NCI-H82 treated with DMSO at 0.1 percent for 48 hours (cell line): ENCODE data around the gene LILRB1.
"Not testable (repeated sequence)": the region's sequence is repeated elsewhere in the genome, so short reads cannot be mapped to it uniquely, and the experiment has no call there.

Experiments
- DNase-seq: peaks from one replicate; lab custom pipeline; 2025; ENCODE audit not compliant: unreplicated experiment; lab: John Stamatoyannopoulos, UW

Gene LILRB1

DNA sequence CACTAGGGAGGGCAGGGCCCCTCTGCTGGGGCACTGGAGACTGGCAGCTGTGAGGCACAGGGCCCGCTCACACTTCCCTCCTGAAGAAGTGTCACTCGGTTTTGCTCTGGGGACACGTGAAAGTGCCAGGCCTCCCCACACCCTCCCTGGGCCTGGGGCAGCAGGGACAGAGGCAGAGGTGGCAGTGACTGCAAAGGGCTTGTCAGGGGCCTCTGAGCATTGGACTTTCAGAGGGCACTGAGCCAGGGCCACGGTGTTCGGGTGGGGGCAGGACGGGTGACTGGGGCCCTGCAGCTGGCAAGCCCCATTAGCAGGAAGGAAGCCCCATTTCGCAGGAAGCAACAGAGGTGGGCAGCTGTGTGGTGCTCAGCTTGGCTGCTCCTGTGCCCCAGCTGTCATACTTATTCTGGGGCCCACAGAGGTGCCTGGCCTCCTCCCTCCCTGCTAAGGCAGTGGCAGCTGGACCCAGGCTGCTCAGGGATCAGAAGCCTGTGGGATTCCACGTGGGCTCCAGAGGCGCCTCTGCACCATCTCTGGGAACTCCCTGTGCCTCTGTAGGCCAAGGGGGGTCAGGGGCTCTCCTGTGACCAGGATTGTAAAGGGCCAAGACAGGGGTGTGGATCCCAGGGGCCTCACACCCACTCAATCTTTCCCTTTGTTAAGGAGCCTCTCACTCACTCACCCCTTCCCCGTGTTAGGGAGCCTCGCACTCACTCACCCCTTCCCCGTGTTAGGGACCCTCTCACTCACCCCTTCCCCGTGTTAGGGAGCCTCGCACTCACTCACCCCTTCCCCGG lies 5.2 kb upstream of the LILRB1 start:
- DNase-seq, result not testable (repeated sequence)

DNA sequence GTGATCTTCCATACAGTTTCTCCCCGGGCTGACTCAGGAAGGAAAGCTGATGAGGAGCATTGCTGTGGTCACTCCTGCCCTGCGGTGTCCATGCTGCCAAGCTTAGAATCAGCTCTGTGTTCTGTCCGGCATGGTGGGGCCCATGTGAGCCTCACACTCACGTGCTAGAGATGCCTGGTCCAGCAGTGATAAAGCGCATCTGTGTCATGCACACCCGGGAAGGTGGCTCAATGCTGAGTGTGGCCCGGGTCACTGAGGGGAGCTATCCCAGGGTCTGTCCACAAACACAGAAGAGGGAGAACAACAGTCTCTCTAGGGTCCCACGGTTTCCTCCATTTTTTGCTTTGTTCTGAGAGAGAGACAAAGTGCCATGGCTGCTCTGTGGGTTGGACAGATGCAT lies 3.5 kb upstream of the LILRB1 start:
- DNase-seq, result no peak

DNA sequence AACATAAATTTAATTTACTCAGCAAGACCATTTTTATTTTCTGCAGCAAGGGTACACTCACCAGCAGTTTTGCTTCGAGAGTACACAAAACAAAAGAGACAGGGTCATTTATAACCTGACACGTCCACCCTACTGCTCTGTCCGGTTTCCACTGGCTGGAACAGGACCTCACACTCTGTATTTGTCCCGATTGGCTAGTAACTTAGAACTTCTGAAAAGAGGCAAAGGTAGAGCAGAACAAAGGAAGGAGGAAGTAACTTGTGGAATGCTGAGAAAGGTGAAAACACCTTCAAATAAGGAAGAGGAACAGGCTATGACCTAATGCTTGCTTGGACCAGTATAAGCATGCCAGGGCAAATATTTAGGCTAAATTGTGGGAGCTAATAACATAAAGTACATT lies 2.4 kb upstream of the LILRB1 start:
- not testable (repeated sequence) for DNase-seq

- DNase-seq, result no peak
Observed at GRCh38 chr19:54630782-54631181, 498 bp downstream of the LILRB1 start.

- not testable (repeated sequence) for DNase-seq
Observed at GRCh38 chr19:54631489-54632337, 1.4 kb downstream of the LILRB1 start.

GRCh38 chr19:54632517-54632916 lies 2.2 kb downstream of the LILRB1 start:
- not testable (repeated sequence) for DNase-seq

GRCh38 chr19:54633401-54633800 lies 3.1 kb downstream of the LILRB1 start:
- no peak for DNase-seq

GRCh38 chr19:54636081-54636480 lies 5.8 kb downstream of the LILRB1 start:
- DNase-seq, result not testable (repeated sequence)

DNA sequence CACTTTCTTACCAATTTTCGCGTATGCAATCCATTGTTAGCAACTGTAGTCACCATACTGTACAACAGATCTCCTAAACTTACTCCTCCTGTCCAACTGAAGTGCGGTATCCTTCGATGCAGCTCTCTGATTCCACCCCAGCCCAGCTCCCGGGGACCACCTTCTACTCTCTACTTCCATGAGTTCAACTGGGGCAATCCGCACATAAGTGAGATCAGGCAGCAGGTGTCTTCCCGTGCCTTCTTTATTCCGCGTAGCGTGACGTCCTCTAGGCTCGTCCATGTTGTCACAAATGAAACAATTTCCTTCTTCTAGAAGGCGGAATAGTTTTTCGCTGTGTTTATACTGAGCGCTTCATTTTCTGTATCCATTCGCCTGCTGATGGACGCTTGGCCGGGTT lies 8.4 kb downstream of the LILRB1 start:
- no peak for DNase-seq

- DNase-seq, result not testable (repeated sequence)
Observed at GRCh38 chr19:54642953-54643352, 12.7 kb downstream of the LILRB1 start.

DNA sequence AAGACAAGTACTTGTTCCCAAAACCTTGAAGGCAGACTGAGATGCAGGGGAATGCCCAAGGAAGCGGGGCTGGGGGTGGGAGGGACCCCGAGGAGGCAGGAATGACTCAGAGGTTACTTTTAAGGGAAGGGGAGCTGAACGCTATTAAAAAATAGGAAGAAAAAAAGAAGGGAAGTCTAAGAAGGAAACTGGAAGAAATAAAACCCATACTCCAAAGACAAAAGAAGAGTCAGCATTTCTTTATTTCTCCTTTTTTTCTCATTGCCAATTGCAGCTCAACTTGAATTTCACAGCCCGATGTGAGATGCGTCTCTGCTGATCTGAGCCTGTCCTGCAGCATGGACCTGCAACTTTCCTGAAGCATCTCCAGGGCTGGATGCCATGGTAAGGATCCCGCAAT lies 13.3 kb downstream of the LILRB1 start:
- DNase-seq, result not testable (repeated sequence)

GRCh38 chr19:54644056-54644455 lies 13.8 kb downstream of the LILRB1 start:
- DNase-seq, result no peak

DNA sequence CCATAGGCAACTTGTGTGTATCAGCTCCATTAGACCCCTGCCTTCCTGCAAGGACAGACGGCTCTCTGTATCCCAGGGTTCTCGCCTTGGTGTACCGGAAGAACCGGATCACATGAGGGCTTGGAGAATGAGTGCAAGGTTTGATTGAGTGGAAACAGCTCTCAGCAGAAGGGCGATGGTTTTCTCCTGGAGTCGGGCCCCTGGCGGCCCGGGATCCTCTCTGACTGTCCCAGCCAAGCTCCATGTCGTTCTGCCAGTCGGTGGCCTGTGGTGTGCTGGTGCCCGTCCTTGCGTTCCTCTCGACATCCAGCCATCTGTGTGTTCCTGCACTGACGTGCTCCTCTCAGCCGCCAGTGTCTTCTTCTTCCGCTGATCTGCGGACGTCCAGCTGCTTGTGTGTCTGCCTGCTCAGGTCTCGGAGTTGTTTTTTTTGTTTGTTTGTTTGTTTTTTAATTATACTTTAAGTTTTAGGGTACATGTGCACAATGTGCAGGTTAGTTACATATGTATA lies 16.1 kb downstream of the LILRB1 start:
- DNase-seq, result no peak

DNA sequence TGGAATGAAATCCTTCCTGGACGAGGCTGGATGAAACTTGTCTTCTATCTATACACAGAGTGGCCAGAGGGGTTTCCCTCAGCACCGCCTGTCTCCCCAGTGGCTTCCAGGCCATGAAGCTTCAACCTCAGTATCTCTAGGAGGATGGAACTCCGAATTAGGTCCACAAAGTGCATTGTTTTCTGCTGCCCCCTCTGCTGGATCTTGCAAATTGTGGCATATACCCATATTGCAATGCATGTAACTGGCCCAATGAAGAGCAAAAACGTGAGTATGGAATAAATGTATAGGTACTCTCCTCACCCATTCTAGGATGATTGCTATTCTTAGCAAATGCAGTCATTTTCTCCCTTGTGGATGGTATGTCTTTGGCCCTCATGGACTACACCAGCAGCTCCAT lies 17.8 kb downstream of the LILRB1 start:
- no peak for DNase-seq

DNA sequence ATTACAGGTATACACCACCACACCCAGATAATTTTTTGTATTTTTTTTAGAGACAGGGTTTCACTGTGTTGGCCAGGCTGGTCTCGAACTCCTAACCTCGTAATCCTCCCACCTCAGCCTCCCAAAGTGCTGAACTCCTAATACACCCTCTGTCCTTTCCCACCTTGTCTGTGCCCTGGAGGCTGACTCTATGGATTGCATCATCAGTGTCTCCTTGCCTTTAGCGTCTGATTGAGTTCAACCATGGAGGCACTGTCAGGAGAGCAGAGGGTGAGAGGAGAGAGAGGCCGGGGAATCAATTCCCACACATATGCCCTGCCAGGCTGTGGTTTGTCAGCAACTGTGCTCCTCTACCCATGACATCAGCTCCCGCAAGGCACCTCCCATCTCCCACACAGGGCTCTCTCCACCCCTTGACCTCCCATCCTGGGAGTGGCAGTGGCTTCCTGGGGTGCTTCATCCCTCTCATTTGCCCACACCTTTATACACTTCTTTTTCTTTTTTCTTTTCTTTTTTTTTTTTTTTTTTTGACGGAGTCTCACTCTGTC lies 19.9 kb downstream of the LILRB1 start:
- no peak for DNase-seq

DNA sequence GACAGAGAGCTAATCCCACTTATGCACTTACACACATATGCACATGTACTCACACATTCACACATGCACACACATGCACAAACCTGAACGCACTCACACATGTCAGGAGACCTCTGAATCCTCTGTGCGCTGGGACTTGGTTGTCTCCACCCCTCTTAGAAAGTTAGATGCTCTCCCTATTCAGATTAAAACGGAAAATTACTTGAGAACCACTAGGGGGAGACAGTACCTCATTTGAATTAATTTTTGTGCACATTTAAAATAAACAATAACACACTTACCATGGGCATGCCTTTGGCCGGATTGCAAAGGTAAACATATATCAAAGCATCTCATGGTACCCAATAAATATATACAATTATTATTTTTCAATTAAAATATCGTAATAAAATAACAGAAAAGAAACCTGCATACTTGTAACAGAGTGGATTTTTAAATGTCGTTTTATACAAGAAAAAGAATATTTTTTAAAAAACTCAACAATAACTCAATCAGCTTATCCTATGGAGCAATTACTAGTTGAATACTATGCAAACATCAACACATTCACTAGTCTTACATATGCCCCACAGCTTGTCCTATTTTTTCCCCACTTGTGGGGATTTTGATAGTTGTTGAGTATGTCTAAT lies 23.0 kb downstream of the LILRB1 start:
- DNase-seq, result no peak

DNA sequence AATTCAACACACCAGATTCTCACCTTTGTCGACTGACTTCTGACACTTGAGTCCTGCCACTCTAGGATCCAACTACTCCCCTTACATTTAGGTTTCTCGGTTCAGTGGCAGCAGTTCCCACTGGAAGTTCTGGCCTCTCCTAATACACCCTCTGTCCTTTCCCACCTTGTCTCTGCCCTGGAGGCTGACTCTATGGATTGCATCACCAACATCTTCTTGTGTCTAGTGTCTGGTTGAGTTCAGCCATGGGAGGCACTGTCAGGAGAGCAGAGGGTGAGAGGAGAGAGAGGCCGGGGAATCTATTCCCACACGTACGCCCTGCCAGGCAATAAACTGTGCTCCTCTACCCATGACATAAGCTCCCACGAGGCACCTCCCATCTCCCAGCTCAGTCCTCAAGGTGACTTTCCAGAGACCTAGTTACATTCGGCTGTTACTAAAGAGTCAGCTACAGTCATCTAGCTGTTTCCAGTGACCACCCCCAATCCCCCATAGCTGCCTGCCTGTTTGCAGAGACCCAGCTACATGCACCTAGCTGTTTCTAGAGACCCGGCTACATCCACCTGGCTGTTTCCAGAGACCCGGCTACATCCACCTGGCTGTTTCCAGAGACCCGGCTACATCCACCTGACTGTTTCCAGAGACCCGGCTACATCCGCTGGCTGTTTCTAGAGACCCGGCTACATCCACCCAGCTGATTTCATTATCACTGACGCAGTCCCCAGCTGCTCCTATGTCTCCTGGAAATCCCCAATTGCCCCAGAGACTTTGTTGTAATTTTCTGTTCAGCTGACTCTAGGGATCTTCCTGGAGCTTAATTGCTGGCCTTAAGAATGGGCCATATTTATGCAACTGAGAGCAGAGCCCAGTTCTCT lies 24.4 kb downstream of the LILRB1 start:
- no peak for DNase-seq

DNA sequence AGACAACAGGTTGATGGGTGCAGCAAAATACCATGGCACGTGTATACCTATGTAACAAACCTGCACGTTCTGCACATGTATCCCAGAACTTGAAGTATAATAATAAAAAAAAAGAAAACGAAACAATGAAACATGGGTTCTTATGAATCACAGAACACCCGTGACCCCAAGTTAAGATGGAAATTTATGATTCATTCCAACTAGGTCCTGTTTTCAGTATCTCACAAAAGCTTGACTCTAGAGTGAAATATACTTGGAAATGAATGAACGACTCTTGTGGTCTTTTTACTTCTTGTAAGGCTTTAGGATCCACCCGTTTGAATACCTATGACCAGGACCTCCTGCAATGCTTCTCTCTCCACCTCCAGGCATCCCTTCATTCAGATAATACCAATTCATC lies 29.0 kb downstream of the LILRB1 start:
- no peak for DNase-seq

GRCh38 chr19:54660306-54660705 lies 30.0 kb downstream of the LILRB1 start:
- DNase-seq, result no peak

DNA sequence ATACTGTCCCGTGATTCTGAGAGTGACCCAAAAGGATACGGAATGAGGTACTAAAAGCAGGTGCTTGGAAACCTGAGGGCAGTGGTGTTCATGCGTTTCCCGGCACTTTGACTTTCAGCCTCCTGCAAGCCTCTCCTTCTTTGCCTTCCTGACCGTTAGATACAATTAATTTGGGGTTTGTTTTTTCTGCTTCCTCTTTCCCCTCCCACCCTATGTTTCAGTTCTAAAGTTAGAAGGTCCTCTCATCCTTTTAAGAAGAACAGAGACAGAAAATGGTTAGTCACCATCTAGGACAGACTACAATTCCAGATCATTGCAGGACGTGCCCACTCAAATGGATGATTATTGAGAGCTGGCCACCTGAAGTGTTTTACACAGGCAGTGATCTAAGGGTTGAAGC lies 30.7 kb downstream of the LILRB1 start:
- no peak for DNase-seq
